NOMO-1 treated with dmso at 0.1 percent for 144 hours (cell line): Measurements from ENCODE around the gene C2orf49.
A peak's percentile ranks its signal among the peaks of the same experiment; 100 is the strongest.

Experiments used
- DNase-seq: peaks from one replicate; lab custom pipeline; 2025; ENCODE audit not compliant: unreplicated experiment; lab: John Stamatoyannopoulos, UW

Gene C2orf49

GRCh38 chr2:105361102-105361889 is 24.0 kb downstream of the C2orf49 start:
- no peak for DNase-seq

GRCh38 chr2:105362862-105363591 is 25.7 kb downstream of the C2orf49 start:
- no peak for DNase-seq

GRCh38 chr2:105364436-105365139 is 27.2 kb downstream of the C2orf49 start:
- no peak for DNase-seq

GRCh38 chr2:105365206-105365605 is 27.9 kb downstream of the C2orf49 start:
- no peak for DNase-seq

- DNase-seq, result no peak
Measured at GRCh38 chr2:105368759-105369408, 31.5 kb downstream of the C2orf49 start.

GRCh38 chr2:105369777-105370690 is 32.7 kb downstream of the C2orf49 start:
- peak; percentile 84 for DNase-seq

GRCh38 chr2:105371156-105371555 is 33.8 kb downstream of the C2orf49 start:
- DNase-seq, result no peak

- no peak for DNase-seq
Measured at GRCh38 chr2:105371810-105372209, 34.5 kb downstream of the C2orf49 start.

GRCh38 chr2:105373344-105373781 is 36.0 kb downstream of the C2orf49 start:
- DNase-seq, result no peak

GRCh38 chr2:105373895-105374401 is 36.6 kb downstream of the C2orf49 start:
- DNase-seq, result no peak

GRCh38 chr2:105375001-105375561 is 37.7 kb downstream of the C2orf49 start:
- DNase-seq, result no peak

GRCh38 chr2:105376010-105376409 is 38.7 kb downstream of the C2orf49 start:
- DNase-seq, result no peak

- DNase-seq, result no peak
Measured at GRCh38 chr2:105376789-105377240, 39.5 kb downstream of the C2orf49 start.

GRCh38 chr2:105377871-105378270 is 40.5 kb downstream of the C2orf49 start:
- DNase-seq, result peak; percentile 3

GRCh38 chr2:105378276-105378840 is 41.0 kb downstream of the C2orf49 start:
- no peak for DNase-seq

GRCh38 chr2:105378921-105379383 is 41.6 kb downstream of the C2orf49 start:
- no peak for DNase-seq

GRCh38 chr2:105379741-105380186 is 42.4 kb downstream of the C2orf49 start:
- DNase-seq, result peak; percentile 54

GRCh38 chr2:105380432-105381100 is 43.2 kb downstream of the C2orf49 start:
- no peak for DNase-seq
